ENCODE data around the gene ZFC3H1. TPM values are rescaled to one million over a fixed set of nuclear protein-coding genes. Genes with fewer than 3 reads are reported as not detected.

ZFC3H1 gene
- polyA plus RNA-seq, 1 experiment, result 12.6 TPM

DNA sequence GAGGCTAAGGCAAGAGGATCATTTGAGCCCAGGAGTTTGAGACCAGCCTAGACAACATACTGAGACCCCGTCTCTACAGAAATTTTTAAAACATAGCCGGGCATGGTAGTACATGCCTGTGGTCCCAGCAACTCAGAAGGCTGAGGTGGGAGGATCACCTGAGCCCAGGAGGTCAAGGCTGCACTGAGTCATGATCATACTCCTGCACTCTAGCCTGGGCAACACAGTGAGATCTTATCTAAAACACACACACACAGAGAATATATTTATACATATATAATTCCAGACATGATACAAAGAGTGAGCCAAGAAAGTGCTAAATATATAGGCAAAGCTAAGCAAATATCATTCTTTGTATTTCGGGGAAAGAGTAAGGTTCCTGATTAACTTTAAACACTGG lies 9.4 kb downstream of the ZFC3H1 start:
- DNase-seq (ENCODE audit: low read depth), result no peak
- POLR2A ChIA-PET, result no interaction called here
- TF ChIP-seq, protein P1, sequence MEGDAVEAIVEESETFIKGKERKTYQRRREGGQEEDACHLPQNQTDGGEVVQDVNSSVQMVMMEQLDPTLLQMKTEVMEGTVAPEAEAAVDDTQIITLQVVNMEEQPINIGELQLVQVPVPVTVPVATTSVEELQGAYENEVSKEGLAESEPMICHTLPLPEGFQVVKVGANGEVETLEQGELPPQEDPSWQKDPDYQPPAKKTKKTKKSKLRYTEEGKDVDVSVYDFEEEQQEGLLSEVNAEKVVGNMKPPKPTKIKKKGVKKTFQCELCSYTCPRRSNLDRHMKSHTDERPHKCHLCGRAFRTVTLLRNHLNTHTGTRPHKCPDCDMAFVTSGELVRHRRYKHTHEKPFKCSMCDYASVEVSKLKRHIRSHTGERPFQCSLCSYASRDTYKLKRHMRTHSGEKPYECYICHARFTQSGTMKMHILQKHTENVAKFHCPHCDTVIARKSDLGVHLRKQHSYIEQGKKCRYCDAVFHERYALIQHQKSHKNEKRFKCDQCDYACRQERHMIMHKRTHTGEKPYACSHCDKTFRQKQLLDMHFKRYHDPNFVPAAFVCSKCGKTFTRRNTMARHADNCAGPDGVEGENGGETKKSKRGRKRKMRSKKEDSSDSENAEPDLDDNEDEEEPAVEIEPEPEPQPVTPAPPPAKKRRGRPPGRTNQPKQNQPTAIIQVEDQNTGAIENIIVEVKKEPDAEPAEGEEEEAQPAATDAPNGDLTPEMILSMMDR (IDR thresholded peaks at IDR 0.05; ENCODE audit: insufficient read depth, low read depth, low read length), result no peak
- CTCF ChIA-PET, result no interaction called here
- Histone ChIP-seq H3K4me3 (ENCODE audit: low read depth, low read length) (no peak overlapping the region), H3K27me3 (ENCODE audit: control insufficient read depth, insufficient read depth, low read length) (no peaks in the 10 kb centered on the region), H3K36me3 (ENCODE audit: control insufficient read depth, insufficient read depth, low read length) (peaks cover 1% of the 10 kb centered on the region)

DNA sequence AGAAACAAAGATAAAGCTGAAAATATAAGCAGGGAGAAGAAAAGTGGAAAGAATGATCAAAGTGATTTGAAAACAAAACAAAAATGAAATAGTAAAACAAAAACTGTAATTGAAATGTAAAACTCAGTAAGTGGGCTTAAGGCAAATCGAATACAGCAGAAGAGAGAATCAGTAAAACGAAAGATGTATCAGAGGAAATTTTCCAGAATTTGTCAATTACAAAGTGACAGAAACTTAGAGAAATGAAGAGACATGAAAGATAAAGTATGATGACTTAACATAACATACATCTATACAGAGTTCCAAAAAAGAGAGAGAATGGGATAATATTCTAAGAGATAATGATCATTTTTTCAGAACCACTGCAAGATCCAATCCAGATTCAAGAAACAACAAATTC lies 10.5 kb downstream of the ZFC3H1 start:
- ChIA-PET POLR2A (no interaction called here), CTCF (interaction anchor here (1.3 kb wide), 1 partner anchor 17 kb away, joined by 3 read pairs; no protein-coding TSS in a partner anchor)
- TF ChIP-seq, protein P1 (IDR thresholded peaks at IDR 0.05; ENCODE audit: insufficient read depth, low read depth, low read length), result no peak
- Histone ChIP-seq H3K27me3 (ENCODE audit: control insufficient read depth, insufficient read depth, low read length) (no peaks in the 10 kb centered on the region), H3K4me3 (ENCODE audit: low read depth, low read length) (no peak overlapping the region), H3K36me3 (ENCODE audit: control insufficient read depth, insufficient read depth, low read length) (peaks cover 1% of the 10 kb centered on the region)
- no peak for DNase-seq (ENCODE audit: low read depth)

DNA sequence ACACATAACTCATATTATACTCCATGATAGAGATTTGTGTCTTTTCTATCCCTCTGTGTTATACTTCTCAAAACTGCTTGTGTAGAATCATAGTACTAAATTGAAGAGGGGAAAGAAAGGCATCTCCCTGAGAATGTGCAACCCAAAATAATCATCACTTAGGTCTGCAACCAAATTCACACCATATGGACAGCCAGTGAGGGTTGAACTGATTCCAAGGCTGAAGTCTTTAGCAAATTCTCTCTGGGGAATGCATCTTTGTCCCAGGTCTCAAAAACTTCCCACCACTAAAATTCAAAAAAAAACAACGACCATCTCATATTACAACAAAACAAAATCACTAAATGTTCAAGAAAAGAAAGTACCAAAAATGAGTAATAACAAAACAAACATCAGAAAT lies 11.0 kb downstream of the ZFC3H1 start:
- TF ChIP-seq, protein P1 (IDR thresholded peaks at IDR 0.05; ENCODE audit: insufficient read depth, low read depth, low read length), result no peak
- H3K4me3 ChIP-seq (ENCODE audit: low read depth, low read length), result no peak overlapping the region
- DNase-seq (ENCODE audit: low read depth), result no peak
- H3K27me3 ChIP-seq (ENCODE audit: control insufficient read depth, insufficient read depth, low read length), result no peaks in the 10 kb centered on the region
- POLR2A ChIA-PET, result no interaction called here
- peaks cover 1% of the 10 kb centered on the region for H3K36me3 ChIP-seq (ENCODE audit: control insufficient read depth, insufficient read depth, low read length)
- CTCF ChIA-PET, result interaction anchor here (1.3 kb wide), 1 partner anchor 16 kb away, joined by 3 read pairs; no protein-coding TSS in a partner anchor

DNA sequence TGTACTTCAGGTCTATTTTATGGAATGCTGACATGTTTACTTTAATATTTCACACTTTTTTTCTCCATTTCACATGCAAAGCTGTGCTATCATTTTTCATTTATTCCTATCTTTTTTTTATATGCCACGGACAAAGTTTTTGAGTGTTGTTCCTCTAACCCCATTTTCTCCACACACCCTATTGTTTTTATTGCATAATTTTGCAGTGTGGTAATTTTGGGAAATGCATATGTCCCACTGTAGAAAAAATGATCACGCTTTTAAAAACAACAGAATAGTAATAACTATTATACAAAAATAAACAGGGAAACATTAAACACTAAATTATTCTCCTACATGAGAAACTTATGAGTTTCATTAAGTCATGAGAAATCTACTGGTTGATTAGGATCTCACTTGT lies 14.2 kb downstream of the ZFC3H1 start:
- ChIA-PET POLR2A (no interaction called here), CTCF (interaction anchor here (1.3 kb wide), 1 partner anchor 11 kb away, joined by 3 read pairs; no protein-coding TSS in a partner anchor)
- DNase-seq (ENCODE audit: low read depth), result no peak
- Histone ChIP-seq H3K4me3 (ENCODE audit: low read depth, low read length) (no peak overlapping the region), H3K27me3 (ENCODE audit: control insufficient read depth, insufficient read depth, low read length) (no peaks in the 10 kb centered on the region), H3K36me3 (ENCODE audit: control insufficient read depth, insufficient read depth, low read length) (peaks cover 4% of the 10 kb centered on the region)
- TF ChIP-seq, protein P1 (IDR thresholded peaks at IDR 0.05; ENCODE audit: insufficient read depth, low read depth, low read length), result no peak

DNA sequence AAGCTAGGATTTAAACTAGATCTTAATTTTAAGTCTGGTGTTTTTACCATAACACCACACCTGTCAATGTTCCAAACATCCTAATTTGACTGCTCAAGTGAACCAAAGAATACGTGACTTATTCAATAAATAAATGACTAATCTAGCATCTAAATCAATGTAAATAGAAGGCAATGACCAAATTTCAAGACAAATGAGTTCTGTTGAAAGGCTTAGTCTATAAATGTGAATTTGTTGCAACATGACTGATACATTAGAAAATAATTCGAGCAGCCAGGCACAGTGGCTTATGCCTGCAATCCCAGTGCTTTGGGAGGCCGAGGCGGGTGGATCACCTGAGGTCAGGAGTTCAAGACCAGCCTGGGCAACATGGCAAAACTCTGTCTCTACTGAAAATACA lies 15.1 kb downstream of the ZFC3H1 start:
- ChIA-PET CTCF (interaction anchor here (1.0 to 1.1 kb wide), 2 partner anchors 8 to 11 kb away, joined by 3 to 6 read pairs; no protein-coding TSS in a partner anchor), POLR2A (no interaction called here)
- no peak for DNase-seq (ENCODE audit: low read depth)
- Histone ChIP-seq H3K27me3 (ENCODE audit: control insufficient read depth, insufficient read depth, low read length) (no peaks in the 10 kb centered on the region), H3K4me3 (ENCODE audit: low read depth, low read length) (no peak overlapping the region), H3K36me3 (ENCODE audit: control insufficient read depth, insufficient read depth, low read length) (peaks cover 3% of the 10 kb centered on the region; the same call in 1 of the 2 replicates)
- TF ChIP-seq, protein P1 (IDR thresholded peaks at IDR 0.05; ENCODE audit: insufficient read depth, low read depth, low read length), result no peak
